Measurements from ENCODE around the gene ALDH16A1. TPM values are rescaled to one million over a fixed set of nuclear protein-coding genes. Genes with fewer than 3 reads are reported as not detected.

ALDH16A1 gene
- total RNA-seq, 2 donors from 2014 or later, result 22.6 to 57.9 TPM

- intact Hi-C loops (cut with DNase I), result no loop called here
- H3K36me3 ChIP-seq, result no peaks in the 10 kb centered on the region
- no peak for DNase-seq
Observed at GRCh38 chr19:49463960-49464740, 11.1 kb downstream of the ALDH16A1 start.

GRCh38 chr19:49465371-49465770 is 12.3 kb downstream of the ALDH16A1 start:
- H3K4me3 ChIP-seq, result no peak overlapping the region
- H3K9ac ChIP-seq (ENCODE audit: low read depth in 2 of 2, low read length in 2 of 2), result no peak overlapping the region
- DNase-seq, result no peak
- H3K27ac ChIP-seq, result no peak overlapping the region
- H3K9me3 ChIP-seq, result no peaks in the 10 kb centered on the region
- H3K4me1 ChIP-seq, result no peaks in the 10 kb centered on the region
- H3K36me3 ChIP-seq, result no peaks in the 10 kb centered on the region
- intact Hi-C loops (cut with DNase I), result no loop called here
- no peak for TF ChIP-seq CTCF (IDR thresholded peaks at IDR 0.05)
- H3K27me3 ChIP-seq, result no peaks in the 10 kb centered on the region

More at GRCh38 chr19:49463960-49464740, 11.1 kb downstream of the ALDH16A1 start:
- Histone ChIP-seq H3K4me3 (no peak overlapping the region), H3K9ac (ENCODE audit: low read depth in 2 of 2, low read length in 2 of 2) (no peak overlapping the region), H3K27me3 (no peaks in the 10 kb centered on the region), H3K9me3 (no peaks in the 10 kb centered on the region), H3K4me1 (no peaks in the 10 kb centered on the region), H3K27ac (no peak overlapping the region)
- TF ChIP-seq CTCF (IDR thresholded peaks at IDR 0.05), result no peak

GRCh38 chr19:49468199-49468598 is 15.2 kb downstream of the ALDH16A1 start:
- Histone ChIP-seq H3K4me3 (no peak overlapping the region), H3K27me3 (no peaks in the 10 kb centered on the region), H3K4me1 (no peaks in the 10 kb centered on the region), H3K36me3 (no peaks in the 10 kb centered on the region), H3K9ac (ENCODE audit: low read depth in 2 of 2, low read length in 2 of 2) (no peak overlapping the region), H3K27ac (peak overlapping the region; percentile 47), H3K9me3 (no peaks in the 10 kb centered on the region)
- intact Hi-C loops (cut with DNase I), result no loop called here
- no peak for TF ChIP-seq CTCF (IDR thresholded peaks at IDR 0.05)
- DNase-seq, result no peak

DNA sequence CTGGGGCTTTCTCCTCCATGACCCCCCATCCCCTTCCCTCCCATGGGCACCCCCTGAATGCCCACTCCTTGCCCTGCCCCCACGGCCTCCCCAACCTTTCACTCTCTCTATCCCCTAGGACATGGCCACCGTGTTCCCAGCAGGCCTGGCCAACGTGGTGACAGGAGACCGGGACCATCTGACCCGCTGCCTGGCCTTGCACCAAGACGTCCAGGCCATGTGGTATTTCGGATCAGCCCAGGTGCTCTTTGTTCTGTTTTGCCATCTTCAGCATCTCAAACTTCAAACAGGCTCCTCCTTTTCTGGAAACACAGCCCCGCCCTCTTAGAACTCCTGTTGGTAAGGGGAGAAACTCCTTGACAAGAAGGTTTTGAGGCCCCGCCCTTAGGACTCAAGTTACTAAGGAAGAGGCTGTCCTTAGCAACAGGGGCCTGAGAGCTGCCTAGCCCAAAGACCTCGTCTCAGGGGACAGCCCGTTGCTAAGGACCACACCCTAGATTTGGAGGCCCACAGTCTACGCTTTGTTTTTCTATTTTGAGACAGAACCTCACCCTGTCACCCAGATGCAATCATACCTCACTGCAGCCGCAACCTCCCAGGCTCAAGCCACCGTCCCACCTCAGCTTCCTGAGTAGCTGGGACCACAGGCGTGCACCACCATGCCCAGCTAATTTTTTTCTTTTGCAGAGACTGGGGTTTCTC is 15.9 kb downstream of the ALDH16A1 start:
- intact Hi-C loops (cut with DNase I), result no loop called here
- DNase-seq, result peak; percentile 67
- H3K9ac ChIP-seq (ENCODE audit: low read depth in 2 of 2, low read length in 2 of 2), result no peak overlapping the region
- H3K9me3 ChIP-seq, result no peaks in the 10 kb centered on the region
- no peaks in the 10 kb centered on the region for H3K27me3 ChIP-seq
- H3K4me1 ChIP-seq, result no peaks in the 10 kb centered on the region
- TF ChIP-seq CTCF (IDR thresholded peaks at IDR 0.05), result no peak
- no peaks in the 10 kb centered on the region for H3K36me3 ChIP-seq
- H3K4me3 ChIP-seq, result no peak overlapping the region
- peak overlapping the region; percentile 47 for H3K27ac ChIP-seq

DNA sequence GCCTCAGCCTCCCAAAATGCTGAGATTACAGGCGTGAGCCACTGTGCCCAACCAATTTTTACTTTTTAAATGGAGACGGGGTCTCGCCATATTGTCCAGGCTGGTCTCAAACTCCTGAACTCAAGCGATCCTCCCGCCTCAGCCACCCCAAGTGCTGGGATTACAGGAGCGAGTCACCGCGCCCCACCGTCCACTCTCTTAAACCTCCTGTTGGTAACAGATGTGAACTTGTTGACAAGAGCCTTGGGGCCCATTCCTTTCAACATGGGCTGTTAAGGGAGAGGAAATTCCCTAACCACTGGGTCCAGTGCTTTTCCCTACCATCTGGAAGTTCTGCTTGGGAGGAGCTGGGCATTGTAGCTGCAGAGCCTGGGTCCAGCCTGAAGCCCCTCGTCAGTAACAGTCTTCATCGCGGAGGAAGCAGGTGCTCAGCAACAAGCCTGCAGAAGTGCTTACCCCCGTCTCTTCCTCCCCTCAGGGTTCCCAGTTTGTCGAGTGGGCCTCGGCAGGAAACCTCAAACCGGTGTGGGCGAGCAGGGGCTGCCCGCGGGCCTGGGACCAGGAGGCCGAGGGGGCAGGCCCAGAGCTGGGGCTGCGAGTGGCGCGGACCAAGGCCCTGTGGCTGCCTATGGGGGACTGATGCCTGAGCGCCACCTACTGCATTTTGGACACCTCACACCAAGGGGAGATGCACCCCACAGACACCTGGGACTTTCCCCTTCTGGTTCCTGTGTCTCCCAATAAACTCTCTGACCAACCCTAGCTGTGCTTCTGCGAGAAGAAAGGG is 17.0 kb downstream of the ALDH16A1 start:
- Histone ChIP-seq H3K36me3 (no peaks in the 10 kb centered on the region), H3K9ac (ENCODE audit: low read depth in 2 of 2, low read length in 2 of 2) (no peak overlapping the region), H3K4me1 (no peaks in the 10 kb centered on the region), H3K27ac (peak overlapping the region; percentile 47), H3K9me3 (no peaks in the 10 kb centered on the region), H3K4me3 (no peak overlapping the region), H3K27me3 (no peaks in the 10 kb centered on the region)
- DNase-seq, result no peak
- TF ChIP-seq CTCF (IDR thresholded peaks at IDR 0.05), result peak; percentile 15
- intact Hi-C loops (cut with DNase I), result no loop called here

All from colonic mucosa (tissue), 4 donors.